ENCODE results near the gene ASCL5. TPM values are rescaled to one million over a fixed set of nuclear protein-coding genes. Genes with fewer than 3 reads are reported as not detected.

ASCL5 gene
- 0.15 to 0.20 TPM in 2 of 5 replicates, not detected in the others for total RNA-seq (2022; extraction: Qiagen RNA extraction; ENCODE audit: low read depth)

GRCh38 chr1:201126832-201127754, at the start of gene ASCL5:
Gene ASCL5, minus strand, starts transcription at chr1:201127184. Its CDS starts 11,812 bp downstream, at chr1:201115372.

GRCh38 chr1:201154389-201155165, 27.6 kb upstream of the ASCL5 start, which contains the start of gene TMEM9:
Gene TMEM9, minus strand, starts transcription at chr1:201154474. Its CDS starts 551 bp downstream, at chr1:201153923.

GRCh38 chr1:201112173-201112731, 14.7 kb downstream of the ASCL5 start, which contains the start of gene CACNA1S:
Gene CACNA1S, minus strand, starts transcription at chr1:201112426. Its CDS starts 87 bp downstream, at chr1:201112339.

Other genes with a start within 250 kb of the ASCL5 start
- 29.7 to 46.4 TPM (median 37.9 TPM) in 5 replicates for gene INAVA, start 232.3 kb downstream of the ASCL5 start, total RNA-seq (2022; extraction: Qiagen RNA extraction; ENCODE audit: low read depth)
- 1.6 to 3.5 TPM (median 2.6 TPM) in 5 replicates for gene KIF21B, start 103.5 kb downstream of the ASCL5 start, total RNA-seq (2022; extraction: Qiagen RNA extraction; ENCODE audit: low read depth)
- gene CACNA1S, start 14.8 kb downstream of the ASCL5 start, total RNA-seq (2022; extraction: Qiagen RNA extraction; ENCODE audit: low read depth) = not detected in 5 replicates
- 79.8 to 94.6 TPM (median 86.7 TPM) in 5 replicates for gene TMEM9, start 27.3 kb upstream of the ASCL5 start, total RNA-seq (2022; extraction: Qiagen RNA extraction; ENCODE audit: low read depth)
- 0.69 to 1.1 TPM (median 0.78 TPM) in 5 replicates for gene IGFN1, start 63.6 kb upstream of the ASCL5 start, total RNA-seq (2022; extraction: Qiagen RNA extraction; ENCODE audit: low read depth)
- gene PKP1, start 156.3 kb upstream of the ASCL5 start, total RNA-seq (2022; extraction: Qiagen RNA extraction; ENCODE audit: low read depth) = 0.02 to 0.08 TPM (median 0.05 TPM) in 5 replicates